Right lobe of liver (tissue), 4 donors: ENCODE data around the gene PPRC1.

Experiments
- CTCF ChIP-seq, 4 donors: fragments of 200-600 bp in 3 of 4; fragments of 450-650 bp in 1 of 4; IDR thresholded peaks; one replicate each; pipeline versions ENCODE4 v1.5.1 to v1.8.0; 2016 to 2022; ENCODE audit warnings: antibody characterized with exemption in 4 of 4, mild to moderate bottlenecking in 2 of 4
- POLR2A ChIP-seq: fragments of 450-650 bp; IDR thresholded peaks from one replicate; pipeline ENCODE4 v1.6.1; 2017; ENCODE audit warnings: antibody characterized with exemption, mild to moderate bottlenecking
- donor health status: DM: no; HTN: no; CAD: no.
- donor health status: DM: no; HTN: no; CAD: no.
- donor health status: DM: no; HTN: yes; CAD: no.

- TF ChIP-seq POLR2A (no peak), CTCF (IDR thresholded peaks at IDR 0.05) (no peak)
Observed at GRCh38 chr10:102159831-102160230, 27.0 kb downstream of the PPRC1 start.
